Measurements from ENCODE around the gene HMMR.

The HMMR gene

DNA sequence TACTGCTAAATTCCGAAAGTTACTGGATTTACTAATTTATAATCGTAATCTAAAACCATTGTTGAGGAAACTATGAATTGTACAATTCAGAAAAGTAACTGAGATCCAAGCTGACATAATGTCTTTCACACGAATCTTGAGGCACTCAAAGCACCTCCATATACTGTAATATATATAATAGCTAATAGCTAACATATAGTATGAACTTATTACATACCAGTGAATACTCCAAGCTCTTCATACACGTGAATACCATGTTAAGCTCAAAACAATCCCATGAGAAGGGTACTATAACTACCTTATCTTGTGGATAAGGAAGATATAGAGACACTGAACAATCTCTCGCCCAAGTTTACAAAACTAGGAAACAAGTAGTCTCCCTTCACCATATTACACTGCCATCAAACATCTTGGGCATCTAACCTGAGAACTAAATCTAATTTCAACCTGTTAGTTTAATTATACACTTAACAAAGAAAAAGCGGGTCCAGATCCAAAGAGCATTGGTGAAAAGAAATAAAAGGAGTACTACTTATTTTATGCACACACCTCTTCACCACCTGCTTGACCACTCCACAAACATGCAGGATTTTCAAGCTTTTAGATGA lies 1.6 kb upstream of the HMMR start:
- no peak for DNase-seq

DNA sequence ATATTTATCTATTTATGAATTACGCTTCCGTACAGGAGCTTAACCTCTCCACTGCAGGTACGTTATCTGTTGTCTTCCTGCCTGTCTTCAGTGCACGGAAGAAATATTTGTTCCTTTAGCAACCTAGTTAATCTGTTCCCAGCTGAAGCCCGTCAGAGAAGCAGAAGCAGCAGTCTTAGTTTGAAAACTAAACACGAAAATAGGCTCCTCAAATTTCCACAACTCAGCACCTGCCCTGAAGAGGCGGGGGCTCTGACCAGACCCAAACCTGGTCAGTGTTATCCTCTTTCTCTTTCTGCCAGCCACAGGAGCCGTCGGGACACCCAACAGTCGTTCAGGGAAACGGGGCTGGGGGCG lies 992 bp upstream of the HMMR start:
- no peak for DNase-seq

DNA sequence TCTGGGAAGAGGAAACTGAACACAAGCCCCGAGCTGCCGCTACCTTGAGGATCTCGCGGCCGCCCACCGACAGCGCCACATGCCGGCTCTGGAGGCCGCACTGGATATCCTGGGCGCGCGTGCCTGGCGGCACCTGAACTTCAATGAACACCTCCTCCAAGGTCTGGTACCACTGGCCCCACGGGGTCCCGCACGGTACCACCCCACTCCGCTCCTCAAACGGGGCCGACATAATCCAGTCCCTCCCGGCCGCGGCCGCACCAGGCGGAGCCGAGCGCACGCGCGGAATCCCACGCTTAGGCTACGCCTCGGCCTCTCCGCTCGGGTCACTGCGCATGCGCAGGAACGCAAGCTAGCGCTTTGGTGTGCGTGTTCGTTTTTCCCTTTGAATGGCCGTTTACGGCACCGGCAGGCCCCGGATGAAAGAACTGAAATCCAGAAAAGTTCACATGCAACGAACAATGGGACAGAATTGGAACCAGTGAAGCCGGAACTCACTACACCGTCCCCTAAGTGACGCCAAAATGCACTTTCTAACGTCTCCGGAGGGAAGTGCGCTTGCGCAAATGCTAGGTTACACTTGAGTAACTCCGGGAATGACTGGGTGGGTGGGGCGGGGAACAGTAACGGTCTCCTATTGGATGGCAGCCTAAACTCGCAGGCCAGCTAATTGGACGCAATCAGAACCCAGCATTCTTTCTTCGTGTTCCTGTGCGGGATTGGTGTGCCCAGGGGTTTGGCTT lies 442 bp upstream of the HMMR start, which contains the start of gene NUDCD2:
TSS of gene NUDCD2 (minus strand) at position 284 of the 743 bp plus-strand sequence. CDS start at position 232, 52 bp downstream.
- DNase-seq, result peak; percentile 98

DNA sequence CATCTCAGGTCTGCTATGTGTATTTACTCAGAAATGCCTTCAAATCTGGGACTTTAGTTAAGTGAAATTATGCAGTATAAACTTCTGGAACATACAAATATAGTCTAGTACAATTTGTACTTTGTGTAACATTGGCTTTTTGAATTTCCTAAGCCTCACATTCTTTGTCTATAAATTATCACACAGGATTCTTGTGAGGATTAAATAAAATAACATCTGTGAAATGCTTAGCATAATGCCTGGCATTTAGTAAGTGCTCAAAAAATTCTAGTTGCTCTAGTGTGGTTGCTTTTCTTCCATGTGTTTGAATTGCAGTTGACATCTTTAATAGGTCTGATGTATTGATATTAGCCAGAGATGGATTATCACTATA lies 2.6 kb downstream of the HMMR start:
- DNase-seq, result no peak

DNA sequence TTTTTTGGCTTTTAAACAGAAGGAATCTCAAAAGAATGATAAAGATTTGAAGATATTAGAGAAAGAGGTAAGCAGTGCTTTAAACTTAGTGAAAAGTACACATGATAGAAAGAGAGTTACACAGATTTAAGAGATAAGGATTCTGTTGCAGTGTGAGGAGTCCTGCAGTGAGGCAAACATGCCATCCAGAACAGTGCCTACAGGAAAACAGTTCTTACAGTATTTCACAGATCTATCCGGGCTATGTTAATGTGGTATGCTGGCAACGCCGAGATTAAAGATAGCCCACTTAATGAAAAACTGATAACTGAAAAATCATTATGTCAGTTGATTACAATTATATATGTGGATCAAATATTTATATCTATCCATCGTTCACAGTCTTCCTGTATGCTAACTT lies 7.2 kb downstream of the HMMR start:
- DNase-seq, result no peak

DNA sequence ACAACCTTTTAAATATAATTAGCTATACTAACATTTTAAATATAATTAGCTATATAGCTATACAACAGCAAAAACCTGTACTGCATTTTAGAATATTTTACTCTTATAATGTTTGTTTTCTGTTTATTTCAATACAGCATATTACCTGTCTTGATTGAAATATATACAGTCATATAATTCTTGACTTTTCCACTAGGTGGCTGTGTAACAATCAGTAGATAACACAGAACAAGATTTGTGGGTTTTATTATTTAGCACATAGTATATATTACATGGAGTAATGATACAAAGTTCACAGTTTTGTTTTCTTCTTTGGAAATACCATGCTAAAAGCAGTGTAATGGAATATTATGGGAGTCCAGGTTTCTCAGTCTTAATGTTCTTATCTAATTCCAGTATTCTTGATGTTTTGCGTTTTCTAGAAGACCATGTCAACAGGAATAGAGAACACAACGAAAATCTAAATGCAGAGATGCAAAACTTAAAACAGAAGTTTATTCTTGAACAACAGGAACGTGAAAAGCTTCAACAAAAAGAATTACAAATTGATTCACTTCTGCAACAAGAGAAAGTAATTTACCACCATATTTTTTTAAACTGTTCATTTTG lies 13.3 kb downstream of the HMMR start:
- no peak for DNase-seq

DNA sequence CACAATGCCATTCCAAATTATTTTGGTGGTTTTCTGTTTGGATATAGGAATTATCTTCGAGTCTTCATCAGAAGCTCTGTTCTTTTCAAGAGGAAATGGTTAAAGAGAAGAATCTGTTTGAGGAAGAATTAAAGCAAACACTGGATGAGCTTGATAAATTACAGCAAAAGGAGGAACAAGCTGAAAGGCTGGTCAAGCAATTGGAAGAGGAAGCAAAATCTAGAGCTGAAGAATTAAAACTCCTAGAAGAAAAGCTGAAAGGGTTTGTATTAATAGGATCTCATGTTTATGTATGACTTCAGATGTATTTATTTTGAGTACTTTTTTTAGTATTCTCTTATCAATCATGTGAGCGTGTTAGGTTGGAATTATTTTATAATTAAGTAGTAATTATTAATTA lies 15.0 kb downstream of the HMMR start:
- no peak for DNase-seq

DNA sequence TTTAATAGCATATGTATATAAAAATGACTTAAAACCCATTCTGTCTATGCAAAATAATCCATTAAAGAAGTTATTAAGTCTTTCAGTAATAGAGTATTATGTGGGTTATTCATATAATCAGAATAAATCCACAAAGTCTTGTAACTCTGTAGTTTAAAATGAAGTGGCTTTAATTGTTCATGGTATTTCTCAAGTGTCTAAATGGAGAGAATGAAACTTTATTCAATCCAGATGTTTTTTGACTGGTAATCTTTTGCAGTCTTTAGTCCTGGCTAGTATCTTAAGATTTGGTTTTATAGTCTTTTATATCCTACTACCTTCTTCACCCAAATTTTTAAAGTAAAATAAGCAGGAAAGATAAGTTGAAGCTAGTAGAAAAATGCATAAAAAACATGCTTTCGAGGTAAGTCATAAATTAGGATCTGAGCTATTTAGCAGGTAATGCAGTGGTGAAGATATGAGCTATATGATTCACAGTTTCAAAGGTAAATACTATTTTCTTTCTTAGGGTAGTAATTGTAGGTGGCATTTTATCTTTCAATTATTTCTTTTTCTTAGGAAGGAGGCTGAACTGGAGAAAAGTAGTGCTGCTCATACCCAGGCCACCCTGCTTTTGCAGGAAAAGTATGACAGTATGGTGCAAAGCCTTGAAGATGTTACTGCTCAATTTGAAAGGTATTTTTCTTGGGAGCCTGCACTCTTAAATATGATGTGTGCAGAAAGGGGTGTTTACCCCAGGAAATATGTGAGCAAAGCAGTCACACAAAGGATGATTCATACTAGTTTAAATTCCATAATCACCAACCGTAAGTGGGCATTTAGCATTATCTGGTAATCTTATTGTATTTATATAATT lies 17.9 kb downstream of the HMMR start:
- no peak for DNase-seq

DNA sequence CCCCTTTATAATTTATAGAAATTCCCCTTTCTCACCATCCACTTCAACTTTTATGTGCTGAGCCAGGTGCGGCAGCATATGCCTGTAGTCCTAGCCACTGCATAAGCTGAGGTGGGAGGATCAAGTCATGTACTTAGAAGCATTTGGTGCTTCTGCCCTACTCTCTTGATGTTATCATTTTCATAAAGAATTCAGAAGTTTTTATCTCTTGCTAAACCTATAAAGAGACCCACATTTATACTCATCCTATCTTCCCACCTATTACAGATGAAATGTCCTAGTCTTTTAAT lies 18.5 kb downstream of the HMMR start:
- DNase-seq, result no peak

DNA sequence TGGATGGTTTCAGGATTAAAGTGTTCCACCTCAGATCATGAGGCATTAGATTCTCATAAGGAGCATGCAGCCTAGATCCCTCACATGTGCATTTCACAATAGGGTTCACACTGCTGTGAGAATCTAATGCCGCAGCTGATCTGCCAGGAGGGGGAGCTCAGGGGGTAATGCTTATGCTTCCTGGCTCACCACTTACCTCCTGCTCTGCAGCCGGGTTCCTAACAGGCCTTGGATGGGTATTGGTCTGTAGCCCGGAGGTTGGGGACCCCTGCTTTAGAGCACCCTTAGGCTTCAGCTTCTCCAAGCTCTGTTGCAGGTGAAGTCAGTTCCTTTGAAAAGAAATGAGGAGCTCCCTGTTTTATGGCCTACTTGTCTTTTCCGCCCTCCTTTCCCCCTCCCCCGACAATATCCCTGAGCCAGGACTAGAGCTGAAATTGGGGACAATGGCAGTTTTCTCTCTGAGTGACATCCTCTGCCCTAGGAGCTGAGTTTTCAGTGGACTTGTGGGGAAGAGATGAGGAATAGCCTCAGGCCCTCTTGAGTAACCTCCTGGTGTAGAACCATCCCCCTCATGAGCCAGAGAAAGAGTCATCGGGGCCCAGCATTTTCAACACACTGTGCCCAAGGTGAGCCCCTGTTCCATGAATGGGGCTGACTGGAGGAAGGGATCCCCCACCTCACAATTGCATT lies 28.8 kb downstream of the HMMR start:
- DNase-seq, result no peak

DNA sequence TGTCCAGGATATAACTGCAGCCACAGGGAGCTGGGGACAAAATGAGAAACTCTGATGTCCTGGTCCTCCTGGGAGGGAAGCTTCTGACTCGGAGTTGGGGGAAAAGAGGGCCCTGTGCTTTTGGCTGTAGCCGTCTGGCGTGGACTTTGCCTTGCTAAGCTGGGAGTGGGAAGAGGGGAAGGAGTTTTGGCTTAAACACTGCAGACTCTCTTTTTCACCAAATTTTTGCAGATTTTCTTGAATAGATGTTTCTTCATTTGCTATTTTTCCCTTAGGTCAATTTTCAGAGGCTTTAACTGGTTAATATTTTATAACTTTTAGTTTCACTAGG lies 29.3 kb downstream of the HMMR start:
- no peak for DNase-seq

DNA sequence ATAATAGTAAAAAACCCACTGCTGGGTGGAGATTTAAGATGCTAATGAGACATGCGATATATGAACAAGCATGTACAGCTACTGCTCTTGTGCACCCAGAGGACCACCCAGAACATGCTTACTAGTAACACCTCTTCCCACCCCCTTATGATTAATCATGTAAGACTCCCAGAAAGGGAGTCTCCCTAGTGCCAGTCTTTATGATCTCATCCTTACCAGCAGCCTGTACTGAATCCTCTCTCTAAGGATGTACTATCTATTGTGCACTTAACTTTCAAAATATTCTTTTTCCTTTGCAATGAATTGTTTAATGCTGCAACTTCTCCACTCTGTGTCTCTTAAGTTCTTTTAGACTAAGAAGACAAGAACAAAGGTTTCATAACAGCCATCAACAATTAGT lies 35.9 kb downstream of the HMMR start:
- DNase-seq, result no peak

DNA sequence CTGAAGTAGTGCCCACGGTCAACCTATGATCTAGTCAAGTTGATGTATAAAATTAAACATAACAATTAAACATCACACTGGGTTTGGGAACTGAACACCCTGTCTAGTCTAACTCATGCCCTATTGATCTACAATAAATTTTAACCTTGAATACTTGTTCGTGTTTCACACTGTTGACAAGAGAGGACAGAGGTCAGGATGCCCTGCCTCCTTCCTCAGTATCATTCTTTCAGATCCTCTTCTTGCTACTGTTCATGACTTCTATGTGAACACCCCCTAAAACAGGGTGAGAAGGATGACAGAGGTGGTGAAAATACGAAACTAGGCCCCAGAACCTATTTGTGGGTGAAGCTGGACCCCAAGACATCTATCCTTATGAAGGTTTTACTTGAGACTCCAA lies 36.9 kb downstream of the HMMR start:
- no peak for DNase-seq

DNA sequence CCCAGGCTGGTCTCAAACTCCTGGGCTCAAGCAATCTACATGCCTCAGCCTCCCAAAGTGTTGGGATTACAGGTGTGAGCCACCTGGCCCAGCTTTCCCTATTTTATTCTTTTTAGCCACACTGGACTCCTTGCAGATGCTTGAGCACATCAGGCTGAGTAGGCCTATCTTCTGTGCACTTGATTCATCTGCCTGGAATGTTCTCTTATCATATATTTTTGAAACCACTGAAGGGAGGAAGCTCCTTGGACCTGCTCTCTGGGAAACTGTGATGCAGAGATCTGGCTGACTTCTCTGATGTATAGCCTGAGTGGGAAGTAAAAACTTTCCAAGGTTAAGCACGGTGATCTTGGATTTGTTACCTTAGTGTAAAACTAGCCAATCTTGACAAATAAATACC lies 38.5 kb downstream of the HMMR start:
- no peak for DNase-seq

DNA sequence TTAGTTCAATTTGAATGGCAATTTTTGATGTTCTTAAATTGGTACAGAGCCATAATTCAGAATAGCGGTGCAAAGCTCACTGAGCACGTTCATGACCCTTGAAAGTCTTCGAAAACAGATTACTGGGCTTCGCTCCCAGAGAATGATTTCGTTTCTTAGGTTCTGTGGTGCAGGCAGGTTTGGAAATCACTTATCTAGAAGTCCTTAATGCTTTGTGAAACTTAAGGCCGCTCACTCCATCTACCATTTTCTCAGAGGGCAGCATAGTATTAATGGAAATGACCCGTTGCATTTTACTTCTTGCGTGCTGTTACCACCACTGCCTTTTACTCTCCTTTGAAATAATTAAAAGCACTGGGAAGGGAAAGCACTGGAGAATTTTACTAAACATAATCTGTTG lies 42.1 kb downstream of the HMMR start:
- DNase-seq, result no peak

DNA sequence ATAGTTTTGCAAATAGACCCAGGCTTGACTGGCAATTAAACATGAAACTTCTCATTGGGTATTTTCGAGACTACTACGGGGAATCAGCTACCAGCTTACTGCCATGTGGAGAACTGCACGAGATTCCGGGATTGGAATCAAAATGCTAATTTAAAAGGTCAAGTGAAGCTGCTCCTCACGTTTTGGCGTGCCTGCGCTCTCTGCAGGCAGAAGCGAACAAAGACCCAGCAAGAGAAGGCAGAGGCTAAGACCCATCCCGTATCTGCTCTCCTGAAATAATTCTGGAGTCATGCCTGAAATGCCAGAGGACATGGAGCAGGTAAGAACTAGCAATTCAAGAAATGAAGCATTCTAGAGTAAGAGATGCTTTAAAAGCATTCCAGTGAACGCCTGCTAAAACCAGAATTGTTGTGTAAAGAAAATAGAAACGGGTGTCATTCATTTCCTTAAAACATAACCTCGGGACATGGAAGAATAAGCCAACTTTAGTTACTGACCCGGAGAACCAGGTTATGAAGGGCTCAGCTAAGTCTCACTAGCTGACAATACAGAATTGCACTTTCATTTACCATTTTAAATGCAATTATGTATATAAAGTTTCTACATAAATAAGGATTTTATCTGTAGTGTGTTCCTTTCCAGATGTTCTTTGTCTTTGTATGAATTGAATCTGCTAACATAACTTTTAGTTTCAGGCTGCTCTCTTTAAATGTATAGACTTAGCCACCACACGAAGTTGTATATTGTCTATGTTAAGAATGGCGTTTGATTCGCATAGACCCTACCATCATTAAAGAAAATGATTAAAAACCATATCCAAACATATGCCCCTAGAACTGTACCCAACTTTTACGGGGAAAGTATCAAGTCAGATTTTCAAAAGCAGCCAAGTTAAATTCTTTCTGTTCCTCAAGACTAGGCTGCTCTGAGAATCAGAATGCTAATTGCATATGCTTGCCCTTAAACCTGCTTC lies 43.0 kb downstream of the HMMR start:
- DNase-seq, result peak; percentile 63

DNA sequence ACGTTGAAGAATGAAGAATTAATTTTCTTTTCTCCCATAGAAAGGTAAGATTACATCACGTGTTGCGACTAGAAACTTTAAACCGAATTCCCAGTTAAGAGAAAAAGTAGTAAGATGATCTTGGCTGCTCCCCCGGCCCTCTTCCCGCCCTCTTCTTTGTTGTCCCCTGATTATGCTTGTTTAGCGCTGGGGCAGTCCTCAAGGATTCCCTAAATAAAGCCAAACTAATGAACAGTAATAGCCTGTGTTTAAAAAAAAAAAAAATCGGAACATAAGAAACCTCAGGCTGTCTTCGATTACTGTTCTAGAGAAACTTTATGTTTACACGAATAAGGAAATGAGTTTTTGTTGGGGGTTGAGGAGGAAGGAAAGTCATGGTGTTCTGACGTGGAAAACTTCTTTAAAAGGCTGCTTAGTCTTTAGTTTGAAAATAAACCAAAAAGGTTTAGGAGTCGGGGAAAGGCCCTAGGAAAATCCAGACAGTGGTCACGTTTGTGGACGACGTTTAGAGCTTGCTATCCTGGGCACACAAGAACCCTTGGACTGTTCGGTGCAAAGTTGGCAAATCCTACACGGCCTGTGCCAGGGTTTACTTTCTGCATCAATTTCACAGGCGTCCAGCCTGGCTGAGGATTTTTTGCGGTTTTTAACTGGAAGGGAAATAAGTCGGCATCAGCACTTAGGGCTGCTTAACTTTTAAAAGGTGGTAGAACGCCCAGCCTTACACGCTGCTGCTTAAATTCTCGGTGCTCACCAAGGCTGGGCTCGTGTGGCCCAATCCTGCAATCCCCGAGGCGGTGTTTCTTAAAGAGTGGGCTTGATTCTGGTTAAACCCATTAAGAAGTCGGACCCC lies 43.9 kb downstream of the HMMR start:
- DNase-seq, result peak; percentile 49

DNA sequence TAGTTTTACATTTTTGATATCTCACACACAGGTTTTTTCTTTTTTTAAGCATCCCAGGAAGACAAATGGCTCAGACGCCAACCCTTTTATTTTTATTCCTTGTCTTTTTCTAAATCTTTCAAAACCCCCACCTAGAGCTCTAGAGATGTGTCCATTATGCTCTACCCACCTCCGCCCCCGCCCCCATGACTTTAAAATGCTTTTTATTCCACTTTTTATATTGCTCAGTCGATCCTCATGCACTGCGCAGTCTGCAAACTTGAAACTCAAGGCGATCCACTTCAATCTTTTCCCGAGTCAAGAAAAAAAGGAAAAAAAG lies 44.6 kb downstream of the HMMR start:
- DNase-seq, result no peak

DNA sequence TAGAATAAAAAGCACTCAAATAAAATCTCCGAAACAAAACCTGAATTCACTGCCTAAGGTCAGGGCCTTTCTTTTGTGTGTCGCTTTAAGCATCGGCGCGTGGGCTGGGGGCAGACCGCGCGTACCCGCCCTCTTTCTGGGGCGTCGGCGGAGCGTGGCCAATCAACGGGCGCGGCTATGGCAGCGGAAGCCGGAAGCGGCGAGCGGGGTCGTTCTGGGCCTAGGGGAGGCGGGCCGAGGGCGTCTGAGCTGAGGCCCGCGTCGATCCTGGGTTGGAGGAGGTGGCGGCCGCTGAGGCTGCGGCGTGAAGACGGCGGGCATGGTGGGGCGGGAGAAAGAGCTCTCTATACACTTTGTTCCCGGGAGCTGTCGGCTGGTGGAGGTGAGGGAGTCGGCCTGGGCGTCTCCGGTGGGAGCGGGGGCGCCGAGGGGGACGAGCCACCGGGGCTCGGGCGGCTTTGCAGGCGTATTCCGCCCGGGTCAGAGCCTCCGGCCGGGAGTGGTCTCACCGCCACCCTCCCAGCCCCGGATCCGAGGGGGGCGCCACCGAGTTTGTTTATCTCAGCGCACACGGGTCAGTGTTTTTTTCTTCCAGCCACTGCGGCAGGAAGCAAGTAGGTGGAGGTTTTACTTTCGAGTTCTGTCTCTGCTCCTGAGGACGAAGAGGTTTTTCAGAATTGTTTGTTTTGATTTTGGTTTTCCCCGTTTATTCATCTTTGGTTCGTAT lies 45.1 kb downstream of the HMMR start, which contains the start of gene MAT2B:
TSS of gene MAT2B (plus strand) at position 252 of the 727 bp plus-strand sequence. CDS start at position 320, 68 bp downstream.
- peak; percentile 97 for DNase-seq

DNA sequence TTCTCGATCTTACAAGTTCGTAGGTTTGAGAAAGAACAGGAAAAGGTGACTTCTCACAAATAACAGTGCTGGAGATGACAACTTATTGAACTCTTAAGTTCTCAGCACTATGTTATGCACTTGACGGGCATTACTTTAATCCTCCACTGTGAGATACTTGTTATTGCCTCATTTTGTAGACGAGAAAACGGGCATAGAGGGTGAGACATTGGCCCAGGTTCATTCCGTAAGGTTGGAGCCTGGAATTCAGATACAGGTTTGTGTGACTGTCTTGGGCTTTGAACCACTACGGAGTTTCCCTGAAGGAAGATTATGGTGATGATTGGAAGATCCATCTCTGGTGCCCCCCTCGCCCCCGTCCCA lies 45.6 kb downstream of the HMMR start:
- no peak for DNase-seq

DNA sequence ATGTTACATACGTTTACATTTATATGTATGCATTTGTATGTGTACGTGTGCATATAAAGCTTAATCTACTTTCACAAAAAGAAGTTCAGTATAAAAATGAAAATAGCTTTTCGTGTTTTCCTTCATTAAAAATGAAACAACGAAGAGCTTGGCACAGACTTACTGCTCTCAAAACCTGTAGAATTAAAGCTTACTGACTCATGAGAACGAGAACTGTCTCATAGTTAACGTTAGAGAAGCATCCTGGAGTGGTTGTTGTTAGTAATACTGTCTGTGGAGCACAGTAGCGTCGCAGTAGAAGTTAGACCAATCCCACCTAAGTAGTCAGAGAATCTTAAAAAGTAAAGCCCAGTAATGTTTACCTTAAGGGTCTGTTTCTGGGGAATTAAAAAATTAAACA lies 46.3 kb downstream of the HMMR start:
- DNase-seq, result peak; percentile 50
